Adrenal gland (tissue), 12 donors: ENCODE measurements around the gene FAM174C. TPM values are rescaled to one million over a fixed set of nuclear protein-coding genes. Genes with fewer than 3 reads are reported as not detected.

ENCODE experiments used
- DNase-seq, 7 donors: peaks; one replicate each; pipeline ENCODE4 v3.0.0-alpha.2; 2019 to 2020
- H3K27ac ChIP-seq, 5 donors: fragments of 200-600 bp; sonication (generic) in 4 of 5; 1 replicate in 3 of 5; 2 replicates in 2 of 5; pipeline versions ENCODE4 v1.5.1 to v1.8.0; 2016 to 2020; ENCODE audit warnings: mild to moderate bottlenecking in 1 of 5
- H3K27me3 ChIP-seq: fragments of 200-600 bp; 2 replicates; pipeline ENCODE4 v1.8.0; 2021
- H3K36me3 ChIP-seq, 2 donors: fragments of 200-600 bp; replicated peaks in 1 of 2; 1 replicate in 1 of 2; 2 replicates in 1 of 2; pipeline versions ENCODE4 v1.5.1 to v1.8.0; 2018 to 2022
- H3K4me1 ChIP-seq, 2 donors: fragments of 200-600 bp; replicated peaks in 1 of 2; 1 replicate in 1 of 2; 2 replicates in 1 of 2; pipeline versions ENCODE4 v1.5.1 to v1.8.0; 2018 to 2021
- H3K4me3 ChIP-seq, 4 donors: fragments of 200-600 bp; sonication (generic) in 3 of 4; one replicate each; pipeline ENCODE4 v1.5.1; 2016 to 2018
- H3K9me3 ChIP-seq, 3 donors: fragments of 200-600 bp; sonication (generic) in 1 of 3; replicated peaks in 1 of 3; 1 replicate in 2 of 3; 2 replicates in 1 of 3; pipeline versions ENCODE4 v1.5.1 to v1.8.0; 2016 to 2021
- CTCF ChIP-seq, 6 experiments: fragments of 450-650 bp in 4 of 6; fragments of 200-600 bp in 2 of 6; sonication (generic) in 1 of 6; IDR thresholded peaks; 1 replicate in 5 of 6; 2 replicates in 1 of 6; pipeline versions ENCODE4 v1.5.1 to v1.8.0; 2016 to 2021; ENCODE audit warnings: antibody characterized with exemption in 6 of 6, mild to moderate bottlenecking in 2 of 6, moderate library complexity in 1 of 6
- POLR2A ChIP-seq, 2 donors: fragments of 450-650 bp; IDR thresholded peaks; one replicate each; pipeline ENCODE4 v1.6.1; 2017; ENCODE audit warnings: antibody characterized with exemption in 2 of 2, mild to moderate bottlenecking in 2 of 2, moderate library complexity in 1 of 2
- WGBS, 4 donors: extraction: QIAGEN DNeasy Blood & Tissue Kit in 2 of 4; methylation state at CpG; one replicate each; pipeline versions ENCODE4 v1.1.5 to v1.1.7; 2013 to 2017; 5-methylcytosine and 5-hydroxymethylcytosine counted together
- intact Hi-C, 2 donors: fragments of 100-400 bp; cut with DNase I; formaldehyde crosslinking; loops; one replicate each; pipeline versions ENCODE4 v1.14.1 to v1.15.0; 2022 to 2023
- polyA plus RNA-seq, 3 donors: library from polyadenylated mRNA; stranded (reverse); fragments of 200-250 nt in 2 of 3; fragments of 350-450 nt in 1 of 3; fragmentation: Illumina TruSeq in 1 of 3; extraction: RNeasy Lipid Tissue Mini Kit (QIAGEN cat#74804) in 1 of 3; gene quantifications; one replicate each; pipeline ENCODE4 v1.2.3, GENCODE V29; 2013 to 2014
- total RNA-seq, 9 donors: library from RNA; depleted of rRNA in 4 of 9; stranded (reverse); fragments of >200 nt in 4 of 9; fragments of 120-200 nt in 1 of 9; fragmentation: NEBNext Ultra II Directional in 1 of 9; extraction: Animal tissue kit (Norgen Biotek cat#: 25700) in 1 of 9; gene quantifications; one replicate each; pipeline versions ENCODE4 v1.1.0 to v1.2.4, GENCODE V29; 2013 to 2023
- donor health status: healthy with polysubstance abuse.
- donor health status: Bipolar disorder and iron deficiency.
- donor health status: DM: yes; HTN: yes; CAD: no.
- donor health status: DM: no; HTN: no; CAD: no.
- donor health status: DM: no; HTN: no; CAD: no.
- donor health status: DM: yes; HTN: yes; CAD: no.

FAM174C gene
- total and polyA plus RNA-seq, 12 donors: 3.8 to 279 (median 86.5) TPM

GRCh38 chr19:1260749-1261537 lies 14.4 kb upstream of the FAM174C start:
- Histone ChIP-seq H3K4me1 (peaks cover 55 to 61% of the 10 kb centered on the region in 2 donors), H3K4me3 (peak overlapping the region in 3 of 4 donors; percentile 40 to 58 (median 54)), H3K27me3 (no peaks in the 10 kb centered on the region), H3K9me3 (no peaks in the 10 kb centered on the region), H3K27ac (peak overlapping the region; percentile 80 to 93 (median 88)), H3K36me3 (peaks cover 0 to 24% of the 10 kb centered on the region in 2 donors)
- TF ChIP-seq POLR2A (IDR thresholded peaks at IDR 0.05) (peak; percentile 30 to 47), CTCF (IDR thresholded peaks at IDR 0.05) (no peak)
- DNase-seq: peak; percentile 96 to 99 (median 97)
- intact Hi-C loops: no loop called here
- 0 to 3% (median 1%) methylated on average over 9 to 82 of the region's 83 CpGs for WGBS, 4 donors

- 21 to 30% (median 25%) methylated on average over 14 of the region's 14 CpGs for WGBS, 4 donors
- H3K36me3 ChIP-seq: peaks cover 0 to 19% of the 10 kb centered on the region in 2 donors
- H3K4me3 ChIP-seq: peak overlapping the region in 2 of 4 donors; percentile 54 to 58
- TF ChIP-seq CTCF (IDR thresholded peaks at IDR 0.05): peak in 5 of 6 experiments; percentile 14 to 48 (median 24)
- no peak for TF ChIP-seq POLR2A (IDR thresholded peaks at IDR 0.05)
- DNase-seq: peak in 1 of 7 donors; percentile 48
- H3K9me3 ChIP-seq: no peaks in the 10 kb centered on the region
- peak overlapping the region; percentile 77 to 93 (median 88) for H3K27ac ChIP-seq
- intact Hi-C loops: no loop called here
- H3K27me3 ChIP-seq: no peaks in the 10 kb centered on the region
- peaks cover 60 to 65% of the 10 kb centered on the region in 2 donors for H3K4me1 ChIP-seq
Measured at GRCh38 chr19:1261538-1261797, 13.9 kb upstream of the FAM174C start.

- peak overlapping the region in 1 of 4 donors; percentile 58 for H3K4me3 ChIP-seq
- no peaks in the 10 kb centered on the region for H3K27me3 ChIP-seq
- peaks cover 64 to 70% of the 10 kb centered on the region in 2 donors for H3K4me1 ChIP-seq
- intact Hi-C loops: no loop called here
- TF ChIP-seq POLR2A (IDR thresholded peaks at IDR 0.05) (peak in 1 of 2 donors; percentile 68), CTCF (IDR thresholded peaks at IDR 0.05) (no peak)
- H3K36me3 ChIP-seq: peaks cover 0 to 14% of the 10 kb centered on the region in 2 donors
- peak overlapping the region; percentile 77 to 93 (median 88) for H3K27ac ChIP-seq
- no peaks in the 10 kb centered on the region for H3K9me3 ChIP-seq
- peak; percentile 77 to 84 (median 81) for DNase-seq
- WGBS, 4 donors: 21 to 30% (median 24%) methylated on average over 17 to 28 of the region's 28 CpGs
Measured at GRCh38 chr19:1261798-1262622, 13.3 kb upstream of the FAM174C start.

GRCh38 chr19:1262623-1263123 lies 12.7 kb upstream of the FAM174C start:
- 61 to 76% (median 64%) methylated on average over 8 to 21 of the region's 21 CpGs for WGBS, 4 donors
- H3K27ac ChIP-seq: peak overlapping the region; percentile 77 to 93 (median 88)
- intact Hi-C loops: no loop called here
- H3K4me3 ChIP-seq: no peak overlapping the region
- no peaks in the 10 kb centered on the region for H3K9me3 ChIP-seq
- peaks cover 0 to 7% of the 10 kb centered on the region in 2 donors for H3K36me3 ChIP-seq
- peak in 4 of 7 donors; percentile 17 to 42 (median 36) for DNase-seq
- TF ChIP-seq CTCF (IDR thresholded peaks at IDR 0.05) (no peak), POLR2A (IDR thresholded peaks at IDR 0.05) (no peak)
- peaks cover 69 to 75% of the 10 kb centered on the region in 2 donors for H3K4me1 ChIP-seq
- H3K27me3 ChIP-seq: no peaks in the 10 kb centered on the region
